ENCODE data around the gene RAD51B.

DNA sequence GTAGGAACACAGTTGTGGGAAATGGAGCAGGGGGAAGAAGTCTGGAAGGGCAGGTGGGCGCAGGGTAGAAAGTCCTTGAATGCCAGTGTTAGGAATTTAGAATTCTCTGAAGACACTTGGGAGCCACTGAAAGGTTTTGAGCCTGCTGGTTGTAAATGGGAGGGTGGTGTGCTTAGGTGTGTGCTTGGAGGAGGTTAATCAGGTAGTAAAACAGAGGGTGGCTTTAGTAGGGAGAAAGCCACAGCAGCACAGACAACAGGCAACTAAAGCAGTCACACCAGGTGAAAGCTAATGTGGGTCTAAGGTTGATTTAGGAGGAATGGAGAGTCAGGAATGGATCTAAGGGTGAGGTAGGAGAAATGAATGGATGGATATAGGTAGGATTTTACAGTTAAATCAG lies 588.2 kb downstream of the RAD51B start:
- TF ChIP-seq, protein P1, sequence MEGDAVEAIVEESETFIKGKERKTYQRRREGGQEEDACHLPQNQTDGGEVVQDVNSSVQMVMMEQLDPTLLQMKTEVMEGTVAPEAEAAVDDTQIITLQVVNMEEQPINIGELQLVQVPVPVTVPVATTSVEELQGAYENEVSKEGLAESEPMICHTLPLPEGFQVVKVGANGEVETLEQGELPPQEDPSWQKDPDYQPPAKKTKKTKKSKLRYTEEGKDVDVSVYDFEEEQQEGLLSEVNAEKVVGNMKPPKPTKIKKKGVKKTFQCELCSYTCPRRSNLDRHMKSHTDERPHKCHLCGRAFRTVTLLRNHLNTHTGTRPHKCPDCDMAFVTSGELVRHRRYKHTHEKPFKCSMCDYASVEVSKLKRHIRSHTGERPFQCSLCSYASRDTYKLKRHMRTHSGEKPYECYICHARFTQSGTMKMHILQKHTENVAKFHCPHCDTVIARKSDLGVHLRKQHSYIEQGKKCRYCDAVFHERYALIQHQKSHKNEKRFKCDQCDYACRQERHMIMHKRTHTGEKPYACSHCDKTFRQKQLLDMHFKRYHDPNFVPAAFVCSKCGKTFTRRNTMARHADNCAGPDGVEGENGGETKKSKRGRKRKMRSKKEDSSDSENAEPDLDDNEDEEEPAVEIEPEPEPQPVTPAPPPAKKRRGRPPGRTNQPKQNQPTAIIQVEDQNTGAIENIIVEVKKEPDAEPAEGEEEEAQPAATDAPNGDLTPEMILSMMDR (optimal IDR thresholded peaks at IDR 0.05 in 1 of 3, IDR thresholded peaks at IDR 0.05 in 1 of 3, conservative IDR thresholded peaks at IDR 0.05 in 1 of 3; ENCODE audit: extremely low read depth in 1 of 3, insufficient read depth in 2 of 3, low read length in 3 of 3): no peak
- TF ChIP-seq EZH2 (IDR thresholded peaks at IDR 0.05; ENCODE audit: low read length): no peak

All from keratinocyte (primary cell).